GM12872 (cell line): ENCODE data around the gene GP5.

Experiments
- TF ChIP-seq, protein P1 (sequence below): IDR thresholded peaks from 3 replicates; pipeline ENCODE4 v1.5.1; 2011; ENCODE audit warnings: low read depth, mild to moderate bottlenecking, low read length, moderate library complexity; ENCODE audit not compliant: insufficient read depth

Gene GP5

DNA sequence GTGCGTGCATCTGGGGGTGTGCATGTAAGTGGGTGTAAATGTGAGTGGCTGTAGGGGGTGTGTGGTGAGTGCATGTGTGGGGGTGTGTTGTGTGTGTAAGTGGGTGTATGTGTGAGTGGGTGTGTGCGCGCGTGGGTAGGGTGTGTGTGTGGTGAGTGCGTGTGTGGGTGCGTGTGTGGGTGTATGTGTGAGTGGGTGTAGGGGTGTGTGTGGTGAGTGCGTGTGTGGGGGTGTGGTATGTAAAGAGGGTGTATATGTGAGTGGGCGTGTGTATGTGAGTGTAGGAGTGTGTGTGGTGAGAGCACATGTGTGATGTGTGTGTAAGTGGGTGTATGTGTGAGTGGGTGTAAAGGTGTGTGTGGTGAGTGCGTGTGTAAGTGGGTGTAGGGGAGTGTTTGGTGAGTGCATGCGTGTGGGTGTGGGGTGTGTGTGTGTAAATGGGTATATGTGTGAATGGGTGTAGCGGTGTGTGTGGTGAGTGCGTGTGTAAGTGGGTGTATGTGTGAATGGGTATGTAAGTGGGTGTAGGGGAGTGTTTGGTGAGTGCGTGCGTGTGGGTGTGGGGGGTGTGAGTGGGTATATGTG, 47.0 kb downstream of the GP5 start:
- TF ChIP-seq, protein P1, sequence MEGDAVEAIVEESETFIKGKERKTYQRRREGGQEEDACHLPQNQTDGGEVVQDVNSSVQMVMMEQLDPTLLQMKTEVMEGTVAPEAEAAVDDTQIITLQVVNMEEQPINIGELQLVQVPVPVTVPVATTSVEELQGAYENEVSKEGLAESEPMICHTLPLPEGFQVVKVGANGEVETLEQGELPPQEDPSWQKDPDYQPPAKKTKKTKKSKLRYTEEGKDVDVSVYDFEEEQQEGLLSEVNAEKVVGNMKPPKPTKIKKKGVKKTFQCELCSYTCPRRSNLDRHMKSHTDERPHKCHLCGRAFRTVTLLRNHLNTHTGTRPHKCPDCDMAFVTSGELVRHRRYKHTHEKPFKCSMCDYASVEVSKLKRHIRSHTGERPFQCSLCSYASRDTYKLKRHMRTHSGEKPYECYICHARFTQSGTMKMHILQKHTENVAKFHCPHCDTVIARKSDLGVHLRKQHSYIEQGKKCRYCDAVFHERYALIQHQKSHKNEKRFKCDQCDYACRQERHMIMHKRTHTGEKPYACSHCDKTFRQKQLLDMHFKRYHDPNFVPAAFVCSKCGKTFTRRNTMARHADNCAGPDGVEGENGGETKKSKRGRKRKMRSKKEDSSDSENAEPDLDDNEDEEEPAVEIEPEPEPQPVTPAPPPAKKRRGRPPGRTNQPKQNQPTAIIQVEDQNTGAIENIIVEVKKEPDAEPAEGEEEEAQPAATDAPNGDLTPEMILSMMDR = no peak

DNA sequence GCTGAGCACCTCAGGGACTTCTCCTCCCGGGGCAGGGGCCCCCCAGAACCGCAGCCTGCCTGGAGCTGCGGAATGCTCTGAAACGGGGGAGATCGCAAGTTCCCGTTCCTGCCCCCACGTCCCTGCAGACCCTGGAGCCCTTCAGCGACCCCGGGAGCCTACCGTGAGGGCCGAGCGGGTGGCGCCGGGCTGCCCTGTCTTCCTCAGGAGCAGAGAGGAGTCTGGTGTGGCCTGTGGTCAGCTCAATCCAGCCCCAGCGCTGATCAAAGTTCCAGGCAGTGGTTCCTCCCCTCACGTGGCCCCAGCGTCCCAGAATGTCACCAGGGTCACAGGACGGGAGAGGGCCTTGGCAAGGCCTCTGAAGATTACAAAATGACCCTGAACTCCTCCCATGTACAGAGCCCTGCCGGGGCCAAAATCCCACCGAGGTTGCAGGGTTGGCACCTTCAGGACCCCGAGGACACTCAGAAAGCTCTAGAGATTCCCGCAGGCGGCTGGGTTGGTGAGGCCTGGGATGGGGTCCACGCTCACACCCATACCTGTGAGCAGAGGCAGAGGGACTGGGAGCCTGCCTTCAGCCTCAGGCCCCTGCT, 47.9 kb downstream of the GP5 start, which contains the start of gene CPN2:
CPN2 (minus strand) TSS at position 249 of the 593 bp plus-strand sequence. CDS start 8,626 bp downstream, outside the sequence.
- TF ChIP-seq, protein P1 = no peak

DNA sequence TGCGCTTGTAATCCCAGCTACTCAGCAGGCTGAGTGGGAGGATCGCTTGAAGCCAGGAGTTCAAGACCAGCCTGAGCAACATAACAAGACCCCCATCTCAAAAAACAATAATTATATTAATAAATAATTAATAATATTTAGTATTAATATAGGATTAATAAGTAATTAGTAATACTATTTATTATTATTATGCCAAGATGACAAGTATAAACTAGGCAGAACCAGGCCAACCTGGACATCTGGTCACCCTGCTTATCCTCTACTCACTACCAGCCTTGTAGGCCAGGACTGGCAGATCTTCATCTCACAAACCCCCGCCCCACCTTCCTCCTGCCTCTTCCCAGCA, 48.4 kb downstream of the GP5 start:
- TF ChIP-seq, protein P1 = no peak

DNA sequence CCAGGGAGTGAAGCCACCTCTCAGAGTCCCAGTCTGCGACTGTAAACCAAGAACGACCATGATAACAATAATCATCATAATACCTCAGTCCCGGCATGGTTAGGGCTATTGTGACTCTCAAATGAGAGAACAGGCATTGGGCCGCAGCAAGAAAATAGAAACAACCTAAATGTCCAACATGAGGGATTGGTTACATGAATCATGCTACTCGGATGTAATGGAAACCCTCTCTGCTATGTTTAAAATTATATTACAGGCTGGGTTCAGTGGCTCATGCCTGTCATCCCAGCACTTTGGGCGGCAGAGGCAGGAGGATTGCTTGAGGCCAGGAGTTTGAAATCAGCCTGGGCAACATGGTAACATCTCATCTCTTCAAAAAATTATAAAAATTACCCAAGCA, 50.7 kb downstream of the GP5 start:
- TF ChIP-seq, protein P1 = no peak

DNA sequence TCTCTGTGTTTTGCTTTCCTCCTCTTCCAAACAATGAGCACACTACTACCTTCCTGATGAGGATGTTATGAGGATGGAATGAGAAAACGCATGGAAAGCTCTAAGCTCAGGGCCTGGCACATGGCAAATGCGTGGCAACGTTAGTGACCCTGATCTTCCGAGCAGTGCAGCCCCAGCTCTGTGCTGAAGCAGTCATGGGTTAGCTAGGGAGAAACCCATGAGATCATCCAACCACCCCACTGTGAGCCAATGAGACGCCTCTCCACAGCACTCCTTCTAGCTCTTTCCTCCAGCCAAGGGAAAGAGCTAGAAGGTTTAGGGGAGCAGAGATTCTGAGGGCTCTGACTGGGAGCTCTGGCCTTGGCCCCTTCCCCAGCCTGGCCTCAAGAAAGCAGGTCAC, 52.4 kb downstream of the GP5 start:
- TF ChIP-seq, protein P1 = no peak

DNA sequence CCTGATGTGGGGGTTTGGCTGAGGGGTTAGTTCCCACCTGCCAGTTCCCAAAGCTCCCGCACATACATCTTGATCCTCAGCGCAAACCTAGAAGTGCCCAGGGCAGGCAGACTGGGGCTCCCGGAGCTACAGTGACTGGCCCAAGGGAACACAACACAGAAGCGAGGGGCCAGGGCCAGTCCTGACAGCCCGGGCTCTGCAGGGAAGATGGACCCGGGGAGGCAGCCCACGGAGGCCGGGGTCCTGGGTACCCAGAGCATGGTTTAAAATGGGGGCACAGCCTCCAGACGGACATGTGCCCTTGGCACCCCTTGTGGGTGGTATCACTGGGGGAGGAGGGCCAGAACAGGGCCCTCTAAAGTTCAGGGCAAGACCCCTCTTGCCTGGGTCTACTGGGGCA, 53.0 kb downstream of the GP5 start:
- TF ChIP-seq, protein P1 = no peak
